CD4-positive, alpha-beta T cell (primary cell): ENCODE measurements around the gene WDPCP. TPM values are rescaled to one million over a fixed set of nuclear protein-coding genes. Genes with fewer than 3 reads are reported as not detected.

ENCODE experiments used
- ATAC-seq: fragments of 200-7000 bp; cut with Tn5 transposase; one replicate; pipeline ENCODE4 v1.10.0; 2022; ENCODE audit warnings: mild to moderate bottlenecking; ENCODE audit not compliant: poor library complexity
- CTCF ChIA-PET: fragments of 350-600 bp; sonication (Branson Sonifier 250); formaldehyde crosslinking; loops from one replicate; lab custom pipeline; 2021; ENCODE audit warnings: antibody characterized with exemption, inconsistent platforms; lab: Charles Lee
- POLR2A ChIA-PET: fragments of 350-600 bp; sonication (Branson Sonifier 250); formaldehyde crosslinking; loops from one replicate; lab custom pipeline; 2021; ENCODE audit warnings: antibody characterized with exemption, inconsistent platforms; lab: Charles Lee
- DNase-seq, 14 experiments: peaks; one replicate each; pipeline ENCODE4 v3.0.0-alpha.2; 2013 to 2020; ENCODE audit warnings: mixed read lengths in 2 of 14
- H3K27ac ChIP-seq, 2 donors: one replicate each; pipeline versions ENCODE4 v1.5.1 to v1.7.0; 2013; ENCODE audit warnings: low read length in 2 of 2, low read depth in 1 of 2, mild to moderate bottlenecking in 1 of 2
- H3K27me3 ChIP-seq, 2 experiments: 1 replicate in 1 of 2; 2 replicates in 1 of 2; pipeline versions ENCODE4 v1.6.1 to v1.7.0; 2013; ENCODE audit warnings: low read length in 2 of 2, control low read depth in 1 of 2, mild to moderate bottlenecking in 1 of 2, moderate library complexity in 1 of 2; ENCODE audit not compliant: insufficient read depth in 2 of 2, control insufficient read depth in 1 of 2
- H3K36me3 ChIP-seq: one replicate; pipeline ENCODE4 v1.6.1; 2013; ENCODE audit warnings: low read length, control low read depth; ENCODE audit not compliant: insufficient read depth
- H3K4me1 ChIP-seq: one replicate; pipeline ENCODE4 v1.6.1; 2013; ENCODE audit warnings: low read length, control low read depth; ENCODE audit not compliant: insufficient read depth
- H3K4me3 ChIP-seq: one replicate; pipeline ENCODE4 v1.5.1; 2013; ENCODE audit warnings: mild to moderate bottlenecking, low read length, moderate library complexity
- H3K9me3 ChIP-seq, 2 experiments: 1 replicate in 1 of 2; 2 replicates in 1 of 2; pipeline versions ENCODE4 v1.6.1 to v1.7.0; 2013; ENCODE audit warnings: low read length in 2 of 2, mild to moderate bottlenecking in 2 of 2, control low read depth in 1 of 2, moderate library complexity in 1 of 2; ENCODE audit not compliant: control insufficient read depth in 1 of 2, insufficient read depth in 1 of 2
- H3K27ac Mint-ChIP-seq: one replicate; pipeline ENCODE4 v1.8.0; 2020; ENCODE audit warnings: mixed read lengths
- H3K27me3 Mint-ChIP-seq: one replicate; pipeline ENCODE4 v1.8.0; 2021; ENCODE audit warnings: mixed read lengths
- H3K36me3 Mint-ChIP-seq: one replicate; pipeline ENCODE4 v1.8.0; 2021; ENCODE audit warnings: low read depth, mixed read lengths
- H3K4me1 Mint-ChIP-seq: one replicate; pipeline ENCODE4 v1.8.0; 2021; ENCODE audit warnings: low read depth, mixed read lengths
- H3K4me3 Mint-ChIP-seq: one replicate; pipeline ENCODE4 v1.8.0; 2020; ENCODE audit warnings: mild to moderate bottlenecking, mixed read lengths
- H3K9me3 Mint-ChIP-seq: one replicate; pipeline ENCODE4 v1.8.0; 2020; ENCODE audit warnings: mixed read lengths
- CTCF ChIP-seq: fragments of 200-600 bp; IDR thresholded peaks from one replicate; pipeline ENCODE4 v1.8.0; 2022; ENCODE audit warnings: antibody characterized with exemption, mild to moderate bottlenecking
- intact Hi-C, 2 experiments: fragments of 100-400 bp; cut with DNase I in 1 of 2; cut with micrococcal nuclease in 1 of 2; formaldehyde crosslinking; loops; one replicate each; pipeline versions ENCODE4 v1.15.1 to v1.9.0; 2023 to 2025; cut with DNase I, micrococcal nuclease
- total RNA-seq, 174 experiments: library from RNA in 2 of 174; stranded (reverse) in 2 of 174; gene quantifications; one replicate each; pipeline ENCODE4 v1.2.3 and lab custom pipeline; 2021 to 2026

Gene WDPCP
- total RNA-seq, 2 experiments from 2014 or later: 8.7 to 9.9 TPM

DNA sequence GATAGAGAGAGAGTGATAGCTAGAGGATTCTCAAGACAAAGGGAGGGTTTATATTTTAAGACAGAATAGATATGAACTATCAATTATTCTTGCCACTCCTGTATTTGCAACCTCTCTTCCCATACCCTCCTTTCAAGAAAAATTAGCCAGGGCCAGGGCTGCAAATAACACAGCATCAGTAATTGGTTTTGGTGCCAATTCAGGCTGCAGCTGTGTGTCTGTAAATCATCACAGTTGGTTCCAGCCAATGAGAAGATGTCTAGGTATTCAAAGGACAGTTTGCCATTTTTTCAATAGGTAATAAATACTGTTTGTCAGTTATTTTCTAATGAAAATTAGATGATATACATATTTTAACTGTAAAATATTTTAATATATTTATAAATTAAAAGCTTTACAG is 73.5 kb downstream of the WDPCP start:
- CTCF ChIA-PET: no interaction called here
- Histone ChIP-seq H3K4me1 (no peaks in the 10 kb centered on the region), H3K27me3 (no peaks in the 10 kb centered on the region), H3K27ac (no peak overlapping the region), H3K36me3 (no peaks in the 10 kb centered on the region), H3K9me3 (peaks cover 5 to 26% of the 10 kb centered on the region in 2 experiments), H3K4me3 (no peak overlapping the region)
- ATAC-seq: no peak
- intact Hi-C loops: no loop called here
- no peak for TF ChIP-seq CTCF
- Mint-ChIP-seq H3K4me1 (peaks cover 7% of the 10 kb centered on the region), H3K9me3 (peaks cover 20% of the 10 kb centered on the region), H3K4me3 (no peak overlapping the region), H3K27me3 (no peaks in the 10 kb centered on the region), H3K36me3 (peaks cover 56% of the 10 kb centered on the region), H3K27ac (no peak overlapping the region)
- DNase-seq: no peak
- POLR2A ChIA-PET: no interaction called here

DNA sequence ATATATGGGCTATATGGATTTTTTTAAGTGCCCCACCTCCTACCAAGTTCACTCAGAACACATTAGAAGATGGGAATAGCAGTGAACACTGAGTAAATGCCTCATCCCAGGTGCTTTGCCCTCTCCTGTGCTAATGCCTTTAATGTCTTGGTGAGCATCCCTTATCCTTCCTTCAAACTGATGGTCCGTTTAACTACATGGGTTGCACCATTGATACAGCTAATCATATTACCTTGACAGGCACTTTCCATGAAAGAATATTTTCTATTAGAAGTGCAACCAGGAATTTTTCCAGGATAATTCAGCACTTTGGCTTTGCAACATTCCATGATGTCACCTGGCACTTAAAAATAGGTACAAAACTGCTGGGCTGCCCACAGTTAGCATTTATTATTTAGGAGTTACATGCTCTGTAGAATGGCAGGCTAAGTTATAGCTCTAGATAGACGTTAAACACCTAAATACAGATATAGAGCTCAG is 74.0 kb downstream of the WDPCP start:
- Mint-ChIP-seq H3K36me3 (peaks cover 58% of the 10 kb centered on the region), H3K27ac (no peak overlapping the region), H3K4me1 (peaks cover 7% of the 10 kb centered on the region), H3K27me3 (no peaks in the 10 kb centered on the region), H3K9me3 (peaks cover 22% of the 10 kb centered on the region), H3K4me3 (no peak overlapping the region)
- H3K4me3 ChIP-seq: no peak overlapping the region
- intact Hi-C loops: no loop called here
- ATAC-seq (no peak), DNase-seq (no peak)
- ChIA-PET CTCF (no interaction called here), POLR2A (no interaction called here)
- no peak overlapping the region for H3K27ac ChIP-seq
- no peak for TF ChIP-seq CTCF
- H3K36me3 ChIP-seq: no peaks in the 10 kb centered on the region
- H3K4me1 ChIP-seq: no peaks in the 10 kb centered on the region
- H3K27me3 ChIP-seq: no peaks in the 10 kb centered on the region
- H3K9me3 ChIP-seq: peaks cover 5 to 23% of the 10 kb centered on the region in 2 experiments

DNA sequence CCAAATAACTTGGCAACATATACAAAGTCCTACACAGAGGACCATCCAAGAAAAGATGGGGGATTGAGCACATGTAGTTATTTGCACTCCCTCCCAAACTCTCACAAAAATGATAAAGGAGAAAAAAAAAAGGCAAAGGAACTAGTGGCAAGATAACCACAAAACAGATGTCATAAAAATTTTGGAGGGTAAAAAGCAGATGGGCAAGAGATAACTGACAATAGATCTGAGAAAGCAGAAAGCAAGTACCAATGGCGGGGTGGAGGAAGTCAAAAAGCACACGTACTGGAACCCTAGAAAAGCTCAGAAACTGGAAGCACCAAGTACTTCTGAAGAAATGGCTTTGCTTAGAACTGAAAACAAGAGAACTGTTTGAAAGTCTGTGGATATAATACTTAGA is 82.0 kb downstream of the WDPCP start:
- Histone ChIP-seq H3K36me3 (no peaks in the 10 kb centered on the region), H3K27me3 (no peaks in the 10 kb centered on the region), H3K27ac (no peak overlapping the region), H3K4me1 (no peaks in the 10 kb centered on the region), H3K4me3 (no peak overlapping the region), H3K9me3 (peaks cover 0 to 4% of the 10 kb centered on the region in 2 experiments)
- Mint-ChIP-seq H3K4me1 (peaks cover 28% of the 10 kb centered on the region), H3K4me3 (no peak overlapping the region), H3K9me3 (peaks cover 14% of the 10 kb centered on the region), H3K27me3 (no peaks in the 10 kb centered on the region), H3K27ac (no peak overlapping the region), H3K36me3 (peaks cover 48% of the 10 kb centered on the region)
- DNase-seq: no peak
- intact Hi-C loops: no loop called here
- ChIA-PET POLR2A (no interaction called here), CTCF (no interaction called here)
- no peak for ATAC-seq
- TF ChIP-seq CTCF: no peak
